AG09309 (cell line): ENCODE measurements around the gene SPATA2L.
A peak's percentile ranks its signal among the peaks of the same experiment; 100 is the strongest.

Experiments
- DNase-seq: peaks from one replicate; pipeline ENCODE4 v3.0.0-alpha.2; 2010; ENCODE audit warnings: low read depth
- H3K4me3 ChIP-seq: 2 replicates; pipeline ENCODE4 v1.5.1; 2011; ENCODE audit warnings: mild to moderate bottlenecking, low read depth, low read length, moderate library complexity; ENCODE audit not compliant: control insufficient read depth
- CTCF ChIP-seq: IDR thresholded peaks from 2 replicates; pipeline ENCODE4 v1.5.1; 2011; ENCODE audit warnings: mild to moderate bottlenecking, low read depth, low read length, inconsistent platforms; ENCODE audit not compliant: insufficient read depth, control insufficient read depth; ENCODE audit errors: missing control alignments

Gene SPATA2L

GRCh38 chr16:89721546-89722391 is 20.3 kb upstream of the SPATA2L start:
- TF ChIP-seq CTCF = no peak
- peak overlapping the region; percentile 71 for H3K4me3 ChIP-seq
- no peak for DNase-seq

GRCh38 chr16:89720813-89721545 is 19.5 kb upstream of the SPATA2L start, which contains the start of the genes VPS9D1 and ZNF276:
VPS9D1 (minus strand) TSS chr16:89720898; CDS start chr16:89720861, 37 bp downstream.
ZNF276 (plus strand) TSS chr16:89721537; CDS start chr16:89721641, 104 bp downstream.
- H3K4me3 ChIP-seq = peak within 1 kb of the TSS; percentile 71
- no peak for DNase-seq
- TF ChIP-seq CTCF = no peak

GRCh38 chr16:89720551-89720812 is 19.0 kb upstream of the SPATA2L start:
- peak overlapping the region; percentile 71 for H3K4me3 ChIP-seq
- no peak for TF ChIP-seq CTCF
- DNase-seq = no peak

GRCh38 chr16:89717688-89718505 is 16.4 kb upstream of the SPATA2L start:
- no peak for DNase-seq
- no peak for TF ChIP-seq CTCF
- H3K4me3 ChIP-seq = no peak overlapping the region

- no peak for DNase-seq
- no peak for TF ChIP-seq CTCF
Measured at GRCh38 chr16:89716916-89717687, 15.6 kb upstream of the SPATA2L start.

GRCh38 chr16:89716493-89716892 is 15.0 kb upstream of the SPATA2L start:
- DNase-seq = no peak
- TF ChIP-seq CTCF = no peak
- H3K4me3 ChIP-seq = no peak overlapping the region

More at GRCh38 chr16:89716916-89717687, 15.6 kb upstream of the SPATA2L start:
- no peak overlapping the region for H3K4me3 ChIP-seq
